IMR-90 (cell line): ENCODE measurements around the gene XAB2.

Experiments
- BHLHE40 ChIP-seq: fragments of 150-350 bp; IDR thresholded peaks from 2 replicates; pipeline ENCODE4 v1.6.1; 2016; ENCODE audit warnings: mild to moderate bottlenecking, low read depth, low read length
- POLR2A ChIP-seq: IDR thresholded peaks from 2 replicates; pipeline ENCODE4 v1.6.1; 2012; ENCODE audit warnings: mild to moderate bottlenecking, low read depth, low read length
- RCOR1 ChIP-seq: IDR thresholded peaks from 2 replicates; pipeline ENCODE4 v1.6.1; 2012; ENCODE audit warnings: mild to moderate bottlenecking, low read length, improper control_type of control experiment; ENCODE audit not compliant: insufficient replicate concordance
- TF ChIP-seq, protein P1 (sequence below): conservative IDR thresholded peaks from 2 replicates; pipeline ENCODE4 v1.5.1; 2012; ENCODE audit warnings: mild to moderate bottlenecking, low read depth, low read length, improper control_type of control experiment
- TF ChIP-seq, protein P2 (sequence below): fragments of 150-350 bp; IDR thresholded peaks from 2 replicates; pipeline ENCODE4 v1.6.1; 2016; ENCODE audit warnings: low read depth, mild to moderate bottlenecking, low read length, moderate library complexity, borderline replicate concordance

- TF ChIP-seq POLR2A, result no peak
- no peak for TF ChIP-seq RCOR1
- no peak for TF ChIP-seq BHLHE40
- TF ChIP-seq, protein P1, sequence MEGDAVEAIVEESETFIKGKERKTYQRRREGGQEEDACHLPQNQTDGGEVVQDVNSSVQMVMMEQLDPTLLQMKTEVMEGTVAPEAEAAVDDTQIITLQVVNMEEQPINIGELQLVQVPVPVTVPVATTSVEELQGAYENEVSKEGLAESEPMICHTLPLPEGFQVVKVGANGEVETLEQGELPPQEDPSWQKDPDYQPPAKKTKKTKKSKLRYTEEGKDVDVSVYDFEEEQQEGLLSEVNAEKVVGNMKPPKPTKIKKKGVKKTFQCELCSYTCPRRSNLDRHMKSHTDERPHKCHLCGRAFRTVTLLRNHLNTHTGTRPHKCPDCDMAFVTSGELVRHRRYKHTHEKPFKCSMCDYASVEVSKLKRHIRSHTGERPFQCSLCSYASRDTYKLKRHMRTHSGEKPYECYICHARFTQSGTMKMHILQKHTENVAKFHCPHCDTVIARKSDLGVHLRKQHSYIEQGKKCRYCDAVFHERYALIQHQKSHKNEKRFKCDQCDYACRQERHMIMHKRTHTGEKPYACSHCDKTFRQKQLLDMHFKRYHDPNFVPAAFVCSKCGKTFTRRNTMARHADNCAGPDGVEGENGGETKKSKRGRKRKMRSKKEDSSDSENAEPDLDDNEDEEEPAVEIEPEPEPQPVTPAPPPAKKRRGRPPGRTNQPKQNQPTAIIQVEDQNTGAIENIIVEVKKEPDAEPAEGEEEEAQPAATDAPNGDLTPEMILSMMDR, result no peak
- TF ChIP-seq, protein P2, sequence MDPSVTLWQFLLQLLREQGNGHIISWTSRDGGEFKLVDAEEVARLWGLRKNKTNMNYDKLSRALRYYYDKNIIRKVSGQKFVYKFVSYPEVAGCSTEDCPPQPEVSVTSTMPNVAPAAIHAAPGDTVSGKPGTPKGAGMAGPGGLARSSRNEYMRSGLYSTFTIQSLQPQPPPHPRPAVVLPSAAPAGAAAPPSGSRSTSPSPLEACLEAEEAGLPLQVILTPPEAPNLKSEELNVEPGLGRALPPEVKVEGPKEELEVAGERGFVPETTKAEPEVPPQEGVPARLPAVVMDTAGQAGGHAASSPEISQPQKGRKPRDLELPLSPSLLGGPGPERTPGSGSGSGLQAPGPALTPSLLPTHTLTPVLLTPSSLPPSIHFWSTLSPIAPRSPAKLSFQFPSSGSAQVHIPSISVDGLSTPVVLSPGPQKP, result no peak
Measured at GRCh38 chr19:7622933-7623685, 6.2 kb downstream of the XAB2 start.
